GM19463 (cell line): Measurements from ENCODE around the gene SART1.

Source experiments
- ATAC-seq: cut with Tn5 transposase; IDR thresholded peaks from one replicate; pipeline ENCODE4 v1.9.1; 2021; ENCODE audit warnings: mild to moderate bottlenecking, moderate library complexity; ENCODE audit not compliant: unreplicated experiment

Gene SART1

DNA sequence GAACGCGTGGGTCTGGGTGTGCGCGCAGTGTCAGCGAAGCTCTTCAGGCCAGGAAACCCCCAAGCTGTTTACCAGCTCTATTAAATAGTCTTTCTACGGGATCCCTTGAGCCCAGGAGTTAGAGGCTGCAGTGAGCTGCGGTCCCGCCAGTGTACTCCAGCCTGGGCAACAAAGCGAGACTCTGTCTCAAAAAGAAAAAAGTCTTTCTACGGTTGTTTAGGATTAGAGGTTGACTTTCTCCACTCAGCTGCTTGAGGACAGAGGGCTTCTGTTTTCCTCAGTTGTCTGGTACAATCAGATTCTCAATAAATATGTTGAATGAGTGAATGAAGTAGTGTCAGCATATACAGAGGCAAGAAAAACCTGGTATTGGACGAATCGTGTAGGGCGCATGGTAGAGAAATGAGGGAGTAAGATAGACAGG lies 619 bp downstream of the SART1 start:
- no peak for ATAC-seq

DNA sequence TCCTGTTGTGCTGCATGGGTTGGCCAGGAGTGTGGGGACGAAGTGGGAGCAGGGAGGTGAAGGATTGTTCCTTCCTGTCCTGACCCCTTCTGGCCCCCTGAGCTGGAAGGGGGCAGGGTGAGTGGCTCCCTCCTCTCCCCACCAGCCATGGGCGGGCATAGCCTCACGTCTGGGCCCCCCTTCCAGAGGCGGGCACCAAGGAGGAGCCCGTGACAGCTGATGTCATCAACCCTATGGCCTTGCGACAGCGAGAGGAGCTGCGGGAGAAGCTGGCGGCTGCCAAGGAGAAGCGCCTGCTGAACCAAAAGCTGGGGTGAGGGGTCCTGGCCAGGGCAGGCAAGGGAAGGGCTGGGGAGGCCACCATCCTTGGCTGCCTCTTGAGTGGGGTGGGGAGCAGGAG lies 3.4 kb downstream of the SART1 start:
- ATAC-seq, result no peak

DNA sequence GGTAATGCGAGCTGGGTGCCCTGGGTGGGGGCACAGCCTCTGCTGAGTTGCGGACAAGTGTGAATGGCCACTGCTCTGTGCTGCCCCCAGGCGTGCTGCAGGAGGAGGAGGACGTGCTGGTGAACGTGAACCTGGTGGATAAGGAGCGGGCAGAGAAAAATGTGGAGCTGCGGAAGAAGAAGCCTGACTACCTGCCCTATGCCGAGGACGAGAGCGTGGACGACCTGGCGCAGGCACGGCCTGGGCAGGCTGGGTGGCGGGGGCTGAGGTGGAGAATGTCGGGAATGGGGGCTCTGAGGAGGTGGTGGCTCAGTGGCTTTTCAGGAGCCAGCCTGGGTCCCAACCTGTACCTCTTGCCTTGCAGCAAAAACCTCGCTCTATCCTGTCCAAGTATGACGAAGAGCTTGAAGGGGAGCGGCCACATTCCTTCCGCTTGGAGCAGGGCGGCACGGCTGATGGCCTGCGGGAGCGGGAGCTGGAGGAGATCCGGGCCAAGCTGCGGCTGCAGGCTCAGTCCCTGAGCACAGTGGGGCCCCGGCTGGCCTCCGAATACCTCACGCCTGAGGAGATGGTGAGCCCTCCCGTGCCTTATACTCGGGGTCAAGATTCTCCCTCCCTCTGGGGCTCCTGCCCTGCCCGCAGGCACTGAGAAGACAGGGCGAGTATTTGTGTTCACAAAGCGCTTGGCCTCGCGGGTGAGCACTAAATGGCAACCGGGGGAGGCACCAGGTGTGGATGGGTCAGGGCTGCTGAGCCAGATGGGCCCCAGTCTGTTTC lies 4.6 kb downstream of the SART1 start:
- no peak for ATAC-seq

DNA sequence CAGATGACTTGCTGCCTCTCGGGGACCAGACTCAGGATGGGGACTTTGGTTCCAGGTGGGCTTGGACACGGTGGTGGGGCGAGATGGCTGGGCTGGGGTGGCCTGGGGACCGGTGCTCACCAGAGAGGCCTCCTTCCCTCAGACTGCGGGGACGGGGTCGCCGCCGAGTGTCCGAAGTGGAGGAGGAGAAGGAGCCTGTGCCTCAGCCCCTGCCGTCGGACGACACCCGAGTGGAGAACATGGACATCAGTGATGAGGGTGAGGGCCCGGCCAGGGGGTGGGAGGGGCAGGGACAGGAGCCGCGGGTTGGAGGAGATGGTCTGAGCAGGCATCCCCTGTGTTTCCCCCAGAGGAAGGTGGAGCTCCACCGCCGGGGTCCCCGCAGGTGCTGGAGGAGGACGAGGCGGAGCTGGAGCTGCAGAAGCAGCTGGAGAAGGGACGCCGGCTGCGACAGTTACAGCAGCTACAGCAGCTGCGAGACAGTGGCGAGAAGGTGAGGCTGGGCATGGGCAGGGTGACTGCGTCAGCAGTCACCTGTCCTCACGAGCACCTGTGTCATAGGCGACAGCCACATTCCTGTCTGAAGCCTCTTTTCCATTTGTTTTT lies 5.9 kb downstream of the SART1 start:
- no peak for ATAC-seq

DNA sequence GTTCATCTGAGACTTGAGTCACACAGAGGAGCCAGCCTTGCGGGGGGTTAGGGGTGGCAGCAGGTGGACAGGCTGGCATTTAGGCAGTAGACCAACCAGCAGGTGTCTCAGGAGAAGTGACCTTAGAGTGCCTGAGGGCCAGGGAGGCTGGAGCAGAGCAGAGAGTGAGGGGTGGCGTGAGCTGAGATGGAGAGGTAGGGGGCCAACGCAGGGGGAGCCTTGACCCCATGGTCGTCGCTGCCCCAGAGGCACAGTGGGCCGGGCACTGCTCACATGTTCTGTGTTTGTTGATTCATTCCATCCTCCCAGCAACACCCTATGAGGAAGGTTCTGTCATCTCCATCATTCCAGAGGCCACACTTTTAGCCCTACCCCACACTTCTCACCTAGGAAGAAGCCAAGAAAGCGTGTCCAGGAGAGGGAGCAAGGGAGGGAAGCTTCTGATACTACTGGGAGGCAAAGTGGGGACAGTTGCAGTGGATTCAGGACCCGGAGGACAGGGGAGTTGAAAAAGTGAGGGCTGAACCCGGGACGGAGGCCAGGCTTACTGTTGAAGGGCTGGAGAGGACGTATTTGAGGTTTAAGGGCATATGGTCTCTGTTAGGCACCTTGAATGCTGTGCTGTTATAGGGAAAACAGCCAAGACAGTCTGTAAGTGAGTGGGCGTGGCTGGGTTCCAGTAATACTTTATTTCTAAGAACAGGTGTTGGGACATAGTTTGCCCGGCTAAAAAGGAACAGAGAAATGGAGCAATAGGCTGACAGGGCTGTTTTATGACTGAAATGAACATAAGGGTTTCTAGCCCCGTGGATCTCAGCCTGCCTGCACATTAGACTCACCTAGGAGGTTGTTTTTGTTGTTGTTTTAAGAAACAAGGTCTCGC lies 7.3 kb downstream of the SART1 start:
- ATAC-seq, result no peak

DNA sequence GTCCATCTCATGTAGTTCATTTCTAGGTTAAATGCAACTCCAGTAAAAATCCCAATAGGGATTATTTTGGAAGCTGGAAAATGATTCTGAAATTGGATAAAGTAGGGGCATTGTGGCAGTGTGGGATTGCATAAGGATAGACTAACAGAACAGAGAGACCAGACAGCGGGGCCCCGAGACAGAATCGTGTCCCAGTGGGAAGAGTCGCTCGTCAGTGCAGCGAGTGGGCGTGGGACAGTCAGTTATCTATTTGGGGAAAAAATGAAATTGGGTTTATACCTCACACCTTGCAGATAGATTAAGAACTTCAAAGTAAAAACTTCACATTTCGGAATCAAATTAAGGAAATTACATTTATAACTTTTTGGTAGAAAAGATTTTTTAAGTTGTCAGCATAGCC lies 10.6 kb downstream of the SART1 start:
- ATAC-seq, result no peak

DNA sequence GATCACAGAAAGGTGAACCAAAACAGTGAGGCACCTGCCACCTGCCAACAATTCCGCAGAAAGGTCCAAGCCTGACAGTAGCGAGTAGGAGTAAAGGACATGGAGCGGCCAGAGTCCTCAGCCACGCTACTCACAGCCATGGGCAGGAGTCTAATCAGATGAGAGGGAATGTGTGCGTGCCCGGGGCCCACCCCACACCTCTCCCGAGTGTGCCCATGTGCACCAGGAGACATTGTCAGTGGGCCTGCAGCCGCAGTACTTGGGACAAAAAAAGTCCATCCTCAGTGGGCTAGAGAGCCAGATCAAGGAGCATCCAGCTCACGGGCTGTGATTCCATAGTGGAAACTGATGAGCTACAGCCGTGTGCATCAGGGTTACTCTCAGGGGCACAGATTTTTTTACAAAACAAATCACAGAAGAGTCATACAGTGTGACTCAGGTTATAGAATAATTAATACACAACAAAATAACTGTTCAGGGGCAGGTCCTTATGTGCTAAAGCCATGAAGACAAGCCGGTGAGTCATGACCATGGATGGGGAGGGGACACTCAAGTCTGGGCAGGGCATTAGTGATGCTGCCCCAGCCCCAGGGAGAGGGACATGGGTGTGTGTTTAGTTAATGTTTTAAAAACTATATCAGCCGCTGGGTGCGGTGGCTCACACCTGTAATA lies 12.0 kb downstream of the SART1 start:
- no peak for ATAC-seq

DNA sequence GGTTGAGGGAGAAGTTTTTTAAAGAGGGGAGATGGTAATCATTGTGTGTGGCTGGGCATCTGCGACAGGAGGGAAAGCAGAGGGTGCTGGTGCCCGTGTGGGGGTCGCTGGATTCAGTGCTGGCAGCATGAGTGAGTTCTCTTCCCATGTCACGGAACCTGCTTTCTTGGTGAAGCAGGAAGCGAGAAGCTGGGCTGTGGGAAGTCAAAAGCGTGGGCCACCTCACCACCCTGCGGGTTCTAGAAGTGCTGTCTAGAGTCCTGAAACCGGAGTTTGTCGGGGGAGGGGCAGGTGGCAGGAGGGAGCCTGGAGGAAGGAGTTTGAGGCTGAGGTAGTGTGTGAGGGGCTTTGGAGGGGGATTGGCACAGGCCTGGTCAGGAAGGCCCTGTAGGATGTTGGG lies 14.2 kb downstream of the SART1 start:
- ATAC-seq, result no peak

DNA sequence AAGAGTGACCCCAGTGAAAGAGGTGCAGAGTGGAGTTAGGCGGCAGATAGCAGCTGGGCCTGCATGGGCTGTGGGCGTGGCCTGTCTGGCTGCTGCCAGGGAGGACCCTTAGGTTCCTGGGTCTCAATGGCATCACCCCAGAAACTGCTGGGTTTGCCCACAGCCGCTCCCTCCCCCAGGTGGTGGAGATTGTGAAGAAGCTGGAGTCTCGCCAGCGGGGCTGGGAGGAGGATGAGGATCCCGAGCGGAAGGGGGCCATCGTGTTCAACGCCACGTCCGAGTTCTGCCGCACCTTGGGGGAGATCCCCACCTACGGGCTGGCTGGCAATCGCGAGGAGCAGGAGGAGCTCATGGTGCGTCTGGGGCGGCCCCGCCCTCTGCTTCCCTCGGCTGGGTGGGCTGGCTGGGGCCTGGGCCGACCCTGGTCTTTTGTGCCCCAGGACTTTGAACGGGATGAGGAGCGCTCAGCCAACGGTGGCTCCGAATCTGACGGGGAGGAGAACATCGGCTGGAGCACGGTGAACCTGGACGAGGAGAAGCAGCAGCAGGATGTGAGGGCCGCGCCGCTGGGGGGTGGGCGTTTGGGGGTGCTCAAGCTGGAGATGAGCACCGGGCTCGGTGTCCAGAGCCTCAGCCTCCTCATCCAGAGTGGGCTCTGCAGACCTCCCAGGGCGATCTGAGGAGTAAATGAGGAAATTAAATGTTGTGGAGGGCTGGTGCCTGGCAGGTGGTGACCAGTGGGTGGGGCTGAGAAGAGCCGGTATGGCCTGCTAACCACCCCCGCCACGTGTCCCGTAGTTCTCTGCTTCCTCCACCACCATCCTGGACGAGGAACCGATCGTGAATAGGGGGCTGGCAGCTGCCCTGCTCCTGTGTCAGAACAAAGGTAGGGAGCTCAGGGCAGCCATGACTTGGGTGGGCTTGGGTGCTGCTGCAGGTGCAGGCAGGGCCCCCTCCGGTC lies 15.0 kb downstream of the SART1 start:
- no peak for ATAC-seq

DNA sequence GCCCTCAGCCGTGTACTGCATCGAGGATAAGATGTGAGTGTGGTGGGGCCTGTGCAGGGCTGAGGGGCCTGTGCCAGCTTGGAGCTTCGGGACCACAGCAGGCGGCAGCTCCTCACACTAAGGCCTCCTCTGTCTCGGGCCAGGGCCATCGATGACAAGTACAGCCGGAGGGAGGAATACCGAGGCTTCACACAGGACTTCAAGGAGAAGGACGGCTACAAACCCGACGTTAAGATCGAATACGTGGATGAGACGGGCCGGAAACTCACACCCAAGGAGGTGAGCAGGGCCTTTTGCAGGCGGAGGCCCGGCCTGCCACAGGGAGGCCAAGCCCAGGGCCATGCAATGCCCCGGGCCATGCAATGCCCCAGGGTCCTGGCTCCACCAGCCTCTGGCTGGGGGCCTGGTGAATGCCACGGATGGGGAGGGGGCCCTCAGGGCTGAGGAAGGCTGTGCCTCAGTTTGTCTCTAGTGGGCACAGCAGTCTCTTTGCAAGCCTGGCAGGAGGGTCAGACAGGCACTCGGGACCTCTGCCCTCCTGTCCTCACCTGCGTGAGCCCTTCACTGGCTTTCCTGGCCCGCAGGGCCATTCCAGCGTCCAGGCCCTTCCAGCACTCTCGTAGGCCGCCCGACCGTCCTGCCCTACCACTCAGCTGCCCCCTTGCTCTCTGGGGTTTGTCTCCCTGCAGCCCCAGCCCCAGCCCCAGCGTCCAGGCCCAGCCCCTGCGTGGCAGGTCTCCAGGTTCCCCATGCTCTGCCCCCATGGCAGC lies 16.3 kb downstream of the SART1 start:
- ATAC-seq, result no peak

DNA sequence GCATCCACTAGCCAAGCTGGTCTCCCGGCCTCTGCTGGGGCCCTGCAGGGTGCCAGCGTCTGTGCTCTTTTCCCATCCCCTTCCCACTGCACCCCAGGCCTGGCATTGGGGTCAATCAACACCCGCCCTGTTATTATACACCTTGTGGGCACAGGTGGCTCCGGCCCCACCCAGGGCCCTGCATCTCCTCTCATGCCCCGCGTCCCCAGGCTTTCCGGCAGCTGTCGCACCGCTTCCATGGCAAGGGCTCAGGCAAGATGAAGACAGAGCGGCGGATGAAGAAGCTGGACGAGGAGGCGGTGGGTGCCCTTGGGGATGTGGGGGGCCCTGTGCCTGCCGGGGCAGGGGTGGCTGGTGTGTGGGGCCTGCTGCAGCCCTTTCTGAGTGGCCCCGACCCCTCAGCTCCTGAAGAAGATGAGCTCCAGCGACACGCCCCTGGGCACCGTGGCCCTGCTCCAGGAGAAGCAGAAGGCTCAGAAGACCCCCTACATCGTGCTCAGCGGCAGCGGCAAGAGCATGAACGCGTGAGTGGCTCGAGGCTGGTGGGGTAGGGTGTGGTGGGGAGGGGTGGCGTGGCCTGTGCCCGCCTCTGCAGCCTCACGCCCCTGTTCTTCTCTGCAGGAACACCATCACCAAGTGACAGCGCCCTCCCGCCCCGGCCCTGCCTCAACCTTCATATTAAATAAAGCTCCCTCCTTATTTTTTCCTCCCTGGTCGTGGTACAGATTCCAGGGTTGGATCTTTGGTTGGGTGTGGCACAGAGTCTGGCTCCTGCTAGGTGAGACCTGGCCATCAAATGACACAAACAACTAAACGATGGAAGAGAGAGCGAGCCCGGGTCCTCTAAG lies 17.1 kb downstream of the SART1 start:
- no peak for ATAC-seq

DNA sequence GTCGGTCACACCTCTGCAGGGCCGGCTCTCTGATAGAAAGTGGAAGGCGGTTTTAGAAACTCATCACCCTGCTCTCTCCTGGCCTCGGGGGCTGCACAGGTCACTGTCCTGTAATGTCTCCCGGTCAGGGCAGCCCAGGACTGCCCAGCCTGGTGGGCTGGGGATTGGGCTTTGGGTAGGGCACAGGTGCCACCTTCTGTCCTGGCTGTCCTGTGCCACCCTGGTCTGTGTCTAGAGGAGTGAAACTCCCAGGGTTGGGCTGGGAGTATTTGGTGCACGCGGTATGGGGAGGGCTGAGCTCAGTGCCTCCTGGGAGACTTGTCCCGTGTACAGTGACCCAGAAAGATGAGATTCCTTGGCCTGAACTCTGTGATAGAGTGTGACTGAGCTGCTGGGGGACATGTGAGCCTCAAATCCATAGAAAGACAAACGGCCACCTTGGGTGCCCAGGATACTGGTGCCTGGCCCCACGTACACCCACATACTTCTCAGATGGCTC lies 17.8 kb downstream of the SART1 start:
- no peak for ATAC-seq

DNA sequence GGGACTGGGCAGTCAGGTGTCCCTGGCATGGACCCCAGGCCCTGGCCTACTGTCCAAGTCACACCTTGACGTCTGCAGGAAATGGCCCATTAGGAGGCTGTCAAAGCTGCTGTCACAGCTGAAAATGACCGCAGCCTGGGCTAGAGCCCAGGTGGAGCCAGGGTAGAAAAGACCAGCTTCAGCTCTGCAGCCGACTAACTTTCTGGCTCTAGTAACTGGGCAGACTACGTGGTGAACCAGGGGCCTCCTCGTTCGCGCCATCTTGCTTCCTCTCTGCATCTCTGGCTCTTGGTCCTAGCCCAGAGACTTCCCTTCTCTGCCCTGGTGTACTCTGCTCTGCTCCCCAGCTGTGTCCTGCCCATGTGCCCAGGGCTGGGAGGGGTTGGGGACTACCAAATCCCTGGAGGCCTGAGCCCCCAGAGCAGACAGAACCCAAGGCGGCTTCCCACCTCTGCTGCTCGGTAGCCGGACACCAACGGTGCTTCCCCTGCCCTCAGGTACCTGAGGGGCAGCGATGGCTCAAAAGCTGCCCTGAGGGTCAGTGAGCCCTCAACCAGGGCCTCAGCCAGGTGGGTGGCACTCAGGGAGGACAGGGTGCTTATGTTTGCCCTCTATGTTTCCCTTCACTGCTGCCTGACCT lies 19.7 kb downstream of the SART1 start:
- no peak for ATAC-seq

DNA sequence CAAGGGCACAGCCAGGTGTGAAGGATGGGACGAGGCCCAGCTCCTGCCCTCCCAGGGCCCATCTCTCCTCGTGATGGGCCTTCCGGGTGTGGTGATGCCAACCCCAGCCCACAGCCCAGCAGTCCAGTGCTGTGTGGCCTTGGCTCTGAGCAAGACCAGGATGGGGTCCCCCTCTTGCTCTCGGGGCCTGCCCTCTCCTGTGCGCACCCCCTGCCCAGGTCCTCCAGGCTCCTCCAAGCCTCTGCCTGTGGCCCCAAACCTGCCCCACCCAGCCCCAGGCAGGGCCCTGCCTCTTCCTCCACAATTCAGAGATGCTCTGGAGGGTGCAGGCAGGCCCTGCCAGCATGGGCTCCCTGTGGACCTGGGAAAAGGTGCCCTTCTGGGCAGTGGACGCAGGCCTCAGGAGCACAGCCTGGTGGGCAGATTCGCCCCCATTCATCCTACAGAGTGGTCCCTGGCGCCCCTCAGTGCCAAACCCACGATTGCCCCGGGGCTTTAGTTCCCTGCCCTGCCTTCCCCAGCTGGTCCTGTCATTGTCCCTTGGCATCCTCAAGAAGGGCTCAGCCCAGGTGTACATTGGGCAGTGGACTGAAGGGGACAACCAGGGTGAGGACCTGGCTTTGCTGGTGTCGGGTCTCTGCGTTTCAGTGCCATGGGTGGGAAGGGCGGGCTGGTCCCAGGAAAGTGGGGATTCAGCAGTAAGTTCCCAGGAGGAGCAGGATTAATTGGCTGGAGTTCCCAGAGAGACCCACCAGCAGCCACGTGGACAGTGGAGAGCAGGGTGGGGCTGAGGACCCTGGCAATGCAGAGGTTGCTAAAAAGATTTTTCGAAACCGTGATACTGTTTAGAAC lies 20.7 kb downstream of the SART1 start:
- ATAC-seq, result no peak

DNA sequence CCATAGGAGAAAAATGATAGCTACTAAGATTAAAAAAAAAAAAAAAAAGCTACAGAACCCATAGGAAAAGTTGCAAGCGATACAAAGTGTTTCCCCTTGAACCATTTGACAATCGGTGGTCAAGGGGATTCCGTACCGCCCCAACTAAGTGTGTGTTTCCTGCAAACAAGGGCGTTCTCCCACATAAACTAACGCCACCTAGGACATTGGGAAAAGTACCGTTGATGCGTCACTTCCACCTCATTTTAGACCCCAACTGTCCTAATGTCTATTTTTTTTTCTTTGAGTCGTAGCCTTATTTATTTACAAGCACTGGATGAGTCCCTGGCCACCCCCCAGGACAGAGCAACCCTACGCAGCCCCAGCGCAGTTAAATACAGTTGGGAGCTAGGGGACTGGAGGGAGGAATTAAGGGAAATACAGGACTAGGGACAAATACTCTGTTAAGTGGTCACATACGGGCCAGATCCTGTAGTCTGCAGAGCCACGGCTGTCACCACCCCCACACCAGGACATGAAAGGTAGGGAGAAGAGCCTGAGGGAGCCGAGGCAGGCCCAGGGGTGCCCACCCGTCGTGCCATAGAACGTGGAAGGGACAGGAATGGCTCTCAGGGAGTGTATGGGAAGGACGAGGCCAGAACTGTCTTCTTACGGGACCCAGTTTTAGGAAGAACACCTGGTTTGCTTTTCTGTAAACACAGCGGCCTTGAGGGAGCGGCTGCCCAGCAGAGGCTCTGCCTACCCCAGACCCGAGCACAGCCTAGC lies 21.5 kb downstream of the SART1 start:
- ATAC-seq, result no peak

DNA sequence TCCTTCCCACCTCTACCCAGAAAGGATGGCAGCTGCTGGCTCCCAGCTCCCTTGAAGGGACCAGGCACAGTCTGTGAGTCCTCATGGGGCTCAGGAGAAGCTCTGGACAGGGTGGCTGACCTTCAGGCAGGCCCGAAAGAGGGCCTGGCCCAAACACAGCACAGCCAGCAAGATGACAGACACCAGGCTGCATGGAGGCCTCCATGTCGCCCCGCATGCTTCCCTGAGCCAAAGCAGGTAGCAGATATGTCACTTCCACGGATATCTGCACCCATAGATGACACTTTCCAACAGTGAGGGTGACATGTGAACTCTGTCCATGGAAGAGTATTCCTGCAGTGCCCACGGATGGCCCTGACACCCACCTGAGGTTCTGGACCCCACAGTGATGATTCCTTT lies 22.1 kb downstream of the SART1 start:
- no peak for ATAC-seq
